HS-5 (cell line): ENCODE data around the gene KCNQ1OT1.

Experiments used
- DNase-seq: peaks from one replicate; pipeline ENCODE4 v3.0.0-alpha.2; 2012; ENCODE audit warnings: low read depth

The KCNQ1OT1 gene

GRCh38 chr11:2737226-2737590, 37.4 kb upstream of the KCNQ1OT1 start:
- no peak for DNase-seq

DNA sequence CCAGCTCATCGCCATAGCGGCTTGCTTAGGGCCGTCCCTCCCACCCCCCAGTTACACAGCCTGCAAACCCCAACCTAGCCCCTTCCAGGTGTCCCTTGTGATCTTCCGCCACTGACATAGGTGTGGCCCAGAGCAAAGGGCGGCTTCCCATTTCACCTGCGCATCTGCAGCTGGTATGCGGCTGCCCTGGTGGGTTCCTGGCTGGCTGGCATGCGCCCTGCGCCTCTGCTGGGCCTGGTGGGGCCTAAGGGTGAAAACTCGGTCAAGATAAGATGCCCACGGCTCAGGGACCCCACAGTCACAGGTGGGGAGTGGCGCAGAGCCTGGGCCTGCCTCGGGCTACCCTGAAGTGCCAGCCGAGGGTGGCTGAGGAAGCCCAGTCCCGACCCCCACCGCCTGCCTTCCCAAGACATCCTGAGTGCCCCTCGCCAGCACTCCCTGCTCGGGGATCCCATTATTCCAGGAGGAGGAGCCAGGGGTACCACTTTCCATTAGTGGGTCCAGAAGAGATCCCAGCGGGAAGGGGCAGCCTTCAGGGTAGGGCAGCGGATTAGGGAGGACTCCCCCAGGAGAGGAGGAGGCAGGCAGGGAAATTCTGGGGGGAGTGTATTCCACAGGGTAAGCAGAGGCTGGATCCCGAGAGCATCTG, 36.9 kb upstream of the KCNQ1OT1 start:
- DNase-seq: no peak

GRCh38 chr11:2735053-2735589, 35.3 kb upstream of the KCNQ1OT1 start:
- DNase-seq: no peak

GRCh38 chr11:2734181-2735052, 34.6 kb upstream of the KCNQ1OT1 start:
- no peak for DNase-seq

- DNase-seq: no peak
These were observed 33.3 kb upstream of the KCNQ1OT1 start for GRCh38 chr11:2732940-2733628.

DNA sequence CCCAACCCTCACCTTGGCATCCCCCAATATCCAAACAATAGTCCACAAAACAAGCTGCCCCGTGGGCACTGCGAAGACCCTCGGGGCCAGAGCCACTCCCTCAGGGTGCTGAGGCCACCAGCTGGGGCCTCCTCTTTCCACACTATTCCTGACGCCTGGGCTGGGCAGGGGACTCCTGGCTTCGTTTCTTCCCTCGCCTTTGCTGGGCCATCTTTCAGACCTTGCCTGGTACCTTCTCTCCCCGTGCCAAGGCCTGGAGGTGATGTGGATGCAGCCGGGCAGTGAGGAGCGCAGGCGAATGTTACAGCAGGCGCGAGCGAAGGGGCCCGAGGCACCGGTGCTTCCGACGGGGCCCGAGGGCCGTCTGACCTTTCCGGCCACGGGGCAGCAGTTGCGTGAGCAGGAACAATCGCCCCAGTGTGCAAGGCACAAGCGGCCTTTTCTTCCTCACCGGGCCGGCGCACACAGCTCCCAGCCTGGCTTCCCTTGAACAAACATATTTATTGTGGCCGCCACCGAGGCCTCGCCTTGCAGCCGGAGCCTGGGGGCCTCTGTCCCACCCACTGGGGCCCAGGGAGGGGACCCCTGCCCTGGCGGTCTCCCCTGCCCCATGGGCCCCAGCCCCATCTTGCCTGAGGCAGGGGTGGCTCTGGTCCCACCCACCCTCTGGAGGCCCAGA, 32.6 kb upstream of the KCNQ1OT1 start:
- DNase-seq: no peak

DNA sequence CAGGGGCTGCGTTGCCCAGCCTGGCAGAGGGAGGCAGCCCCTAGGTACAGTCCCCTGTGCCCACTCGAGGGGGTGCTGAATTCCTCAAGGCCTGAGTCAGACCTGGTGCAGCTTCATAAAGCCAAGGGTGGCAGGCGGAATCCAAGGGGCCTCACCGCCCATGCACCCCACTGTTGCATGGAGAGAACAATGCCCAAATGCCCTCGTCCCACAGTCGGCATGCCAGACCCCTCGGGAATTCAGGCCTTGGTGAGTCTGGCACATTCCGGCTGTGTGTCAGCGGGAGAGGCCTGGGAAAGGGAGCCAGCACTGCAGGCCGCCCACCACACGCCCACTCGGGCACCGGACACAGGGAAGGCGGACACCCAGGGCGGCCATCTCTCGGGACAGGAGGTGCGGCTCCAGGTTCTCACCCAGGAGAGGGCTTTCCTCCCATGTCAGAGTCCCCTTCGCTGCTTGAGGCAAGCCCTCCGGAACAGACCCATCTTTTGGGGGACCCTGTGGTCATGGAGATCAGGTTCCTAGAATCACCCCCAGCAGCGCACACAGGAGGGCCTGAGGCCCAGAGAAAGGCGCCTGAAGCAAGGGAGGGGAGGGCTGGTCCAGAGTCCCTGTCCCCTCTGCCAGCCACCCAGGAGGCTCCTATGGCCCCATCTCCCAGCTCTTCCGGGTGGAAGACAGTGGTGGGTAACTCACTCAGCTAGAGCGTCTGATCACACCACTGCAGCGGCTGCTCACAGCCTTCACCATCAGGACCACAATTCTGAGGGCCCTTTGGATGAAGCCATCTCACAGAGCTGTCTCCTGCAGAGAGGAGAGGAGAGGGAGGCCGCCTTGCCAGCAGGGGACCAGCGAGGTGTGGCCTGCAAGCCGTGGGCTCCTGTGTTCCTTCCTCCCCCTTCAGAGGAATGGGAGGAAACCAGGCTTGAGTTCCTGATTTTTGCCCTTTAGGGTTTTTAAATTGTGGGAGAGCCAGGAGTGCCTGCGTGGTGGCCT, 31.6 kb upstream of the KCNQ1OT1 start:
- DNase-seq: no peak

GRCh38 chr11:2730272-2731129, 30.7 kb upstream of the KCNQ1OT1 start:
- no peak for DNase-seq

DNA sequence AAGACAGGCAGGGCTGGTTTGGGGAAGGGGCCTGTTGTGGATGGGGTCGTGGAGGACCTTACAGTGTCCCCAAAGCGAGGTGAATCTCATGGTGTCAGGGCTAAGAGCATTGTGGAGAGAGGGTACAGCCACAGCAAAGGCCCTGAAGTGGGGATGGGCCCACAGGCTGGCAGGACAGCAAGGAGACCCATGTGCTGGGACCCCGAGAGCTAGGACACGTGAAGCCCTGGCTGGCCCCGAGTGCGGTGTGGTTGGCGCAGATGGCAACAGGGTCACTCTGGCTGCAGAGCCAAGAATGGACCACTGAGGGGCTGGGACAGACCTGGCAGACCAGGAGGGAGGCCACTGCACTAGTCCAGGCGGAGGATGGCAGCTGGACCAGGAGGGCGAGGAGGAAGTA, 30.0 kb upstream of the KCNQ1OT1 start:
- DNase-seq: no peak

DNA sequence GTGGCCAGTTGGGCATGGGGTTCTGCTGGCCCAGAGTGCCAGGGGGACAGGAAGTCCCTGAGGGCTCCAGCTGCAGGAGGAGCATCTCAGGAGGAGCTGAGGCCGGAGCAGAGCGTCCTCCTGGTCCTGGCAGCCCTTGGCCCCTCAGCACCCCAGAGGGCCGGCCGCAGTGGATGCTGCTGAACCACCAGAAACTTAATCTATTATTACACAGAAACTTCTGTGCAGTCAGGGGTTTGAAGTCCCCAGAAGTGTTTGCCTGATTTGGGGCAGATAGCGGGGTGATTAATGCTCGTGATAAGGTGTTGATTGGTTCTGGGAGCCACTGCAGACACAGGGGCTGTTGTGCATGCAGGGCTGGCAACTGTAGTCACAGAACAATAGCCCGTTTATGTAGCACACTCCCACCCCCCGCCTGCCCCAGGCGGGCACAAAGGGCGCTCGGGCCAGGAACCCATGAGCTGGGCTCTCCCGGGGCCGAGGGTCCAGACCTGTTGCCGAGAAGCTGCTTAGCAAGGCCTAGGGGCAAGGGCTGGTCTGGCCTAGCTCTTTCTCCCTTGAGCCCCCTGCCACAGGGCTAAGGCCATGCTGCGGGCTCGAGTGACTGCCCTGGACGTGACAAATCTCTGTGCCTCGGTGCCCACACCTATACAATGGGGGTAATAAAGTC, 29.0 kb upstream of the KCNQ1OT1 start:
- no peak for DNase-seq

GRCh38 chr11:2728128-2728662, 28.4 kb upstream of the KCNQ1OT1 start:
- DNase-seq: no peak

- no peak for DNase-seq
These were observed 27.2 kb upstream of the KCNQ1OT1 start for GRCh38 chr11:2726964-2727363.

GRCh38 chr11:2725368-2726300, 25.8 kb upstream of the KCNQ1OT1 start:
- no peak for DNase-seq

GRCh38 chr11:2724653-2725367, 25.0 kb upstream of the KCNQ1OT1 start:
- DNase-seq: no peak

GRCh38 chr11:2724104-2724503, 24.3 kb upstream of the KCNQ1OT1 start:
- DNase-seq: no peak

DNA sequence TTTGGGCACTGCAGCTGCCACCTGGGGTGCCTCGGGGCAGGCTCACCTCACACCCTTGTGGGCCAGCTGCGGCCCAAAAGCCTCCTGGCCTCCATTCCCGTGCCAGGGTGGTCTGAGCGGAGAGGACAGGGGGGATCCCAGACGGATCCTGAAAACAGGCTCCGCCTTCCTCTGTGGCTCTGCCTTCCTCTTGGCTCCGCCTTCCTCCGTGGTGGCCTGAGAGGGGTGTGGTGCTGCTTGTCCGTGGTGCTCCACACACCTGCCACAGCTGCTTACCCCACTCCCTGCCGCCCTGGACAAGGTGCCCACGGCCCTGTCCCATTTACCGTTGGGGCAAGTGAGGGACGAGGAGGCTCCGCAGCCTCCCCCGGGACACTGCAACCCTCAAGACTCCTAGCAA, 23.2 kb upstream of the KCNQ1OT1 start:
- DNase-seq: no peak

DNA sequence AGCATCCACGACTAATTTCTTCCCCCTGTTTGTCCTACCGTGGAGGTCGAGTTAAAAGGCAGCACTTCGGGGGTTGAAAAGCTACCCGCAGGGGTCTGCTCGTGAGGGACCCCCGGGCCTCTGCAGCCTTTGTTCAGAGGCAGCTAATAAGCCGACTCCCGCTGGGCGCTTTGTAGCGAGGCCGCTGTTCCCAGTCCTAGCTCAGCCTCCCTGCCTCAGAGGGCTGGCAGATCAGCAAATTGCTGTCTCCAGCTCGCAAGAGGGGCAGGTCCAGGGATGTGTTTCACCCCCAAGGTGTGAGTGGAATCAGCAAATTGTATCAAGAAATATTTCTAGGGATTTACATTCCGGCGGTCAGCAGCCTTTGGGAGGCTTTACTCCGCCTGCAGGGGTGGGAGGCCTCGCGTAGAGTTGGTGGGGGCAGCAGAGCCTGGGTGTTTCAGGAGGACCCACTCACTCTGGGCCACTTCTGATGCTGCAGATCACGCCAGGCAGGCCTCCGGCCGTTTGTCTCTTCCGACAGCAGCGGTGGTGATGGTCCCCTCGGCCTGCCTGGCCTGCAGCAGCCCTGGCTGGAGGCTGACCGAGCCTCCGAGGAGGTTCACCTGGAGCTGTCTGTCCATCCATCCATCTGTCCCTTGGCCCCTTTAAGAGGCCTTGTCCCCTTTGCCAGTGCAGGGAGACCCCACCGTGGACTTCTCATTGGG, 21.6 kb upstream of the KCNQ1OT1 start:
- no peak for DNase-seq
